Measurements from ENCODE around the gene ILRUN. TPM values are rescaled to one million over a fixed set of nuclear protein-coding genes. Genes with fewer than 3 reads are reported as not detected.
"Not testable (repeated sequence)": the region's sequence is repeated elsewhere in the genome, so short reads cannot be mapped to it uniquely, and the experiment has no call there.

ILRUN gene
- total RNA-seq (2014; rRNA removed; shearing (Covaris generic)) = 32.6 and 41.4 TPM in 2 replicates
- 8.4 and 8.5 TPM in 2 replicates for polyA plus RNA-seq (2016; fragmentation: Nextera tagmentation; extraction: Ambion mirVana)

DNA sequence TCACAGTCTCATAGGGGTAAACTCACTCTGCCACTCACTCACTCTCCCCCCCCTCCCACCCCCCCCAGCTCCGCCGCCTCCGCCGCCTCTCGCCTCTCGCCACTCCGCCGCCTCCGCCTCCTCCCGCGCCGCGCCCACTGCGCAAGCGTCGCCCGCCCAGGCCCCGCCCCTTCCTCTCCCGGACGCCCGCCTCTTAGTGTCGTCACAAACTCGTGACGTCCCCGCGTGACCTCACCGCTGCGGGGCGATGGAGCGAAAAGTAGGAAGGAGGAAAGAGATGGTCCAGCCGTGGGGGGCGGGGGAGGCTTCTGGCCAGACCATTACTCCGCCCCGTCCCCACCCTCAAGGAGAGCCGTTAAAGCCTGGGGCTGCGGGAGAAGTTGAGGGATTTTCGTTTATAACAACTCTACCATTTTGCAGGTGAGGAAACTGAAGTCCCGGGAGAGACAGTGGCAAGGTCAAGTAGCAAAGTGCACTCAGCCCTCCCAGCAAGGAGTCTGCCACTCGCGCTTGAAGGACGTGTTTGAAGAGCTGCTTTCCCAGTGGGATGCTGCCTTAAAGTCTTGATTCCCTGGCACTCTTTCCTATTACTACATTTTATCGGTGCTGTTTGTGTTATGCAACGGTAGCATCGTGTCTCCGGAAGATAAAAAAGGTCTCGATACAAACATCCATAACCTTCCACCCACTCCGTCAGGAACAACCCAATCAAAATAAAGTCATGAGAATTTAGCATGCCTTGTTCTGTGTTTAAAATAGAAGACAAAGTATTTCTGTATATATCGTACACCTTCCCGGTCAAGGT lies at the start of gene ILRUN:
TSS of gene ILRUN (minus strand) at position 29 of the 805 bp plus-strand sequence. CDS start 164 bp downstream, outside the sequence.
- H3K4me2 ChIP-seq (ENCODE audit: unreplicated experiment) = peak within 1 kb of the TSS; percentile 92
- DNase-seq = peak; percentile 98
- H3K4me3 ChIP-seq = peak within 1 kb of the TSS; percentile 99
- WGBS, 2 experiments (ENCODE audit: low coverage in 1 of 2, low lambda C conversion rate in 2 of 2, missing lambda C conversion rate in 2 of 2) = 4 to 7% methylated on average over 31 to 49 of the region's 49 CpGs
- no peaks in the 10 kb centered on the region for H3K9me3 ChIP-seq (ENCODE audit: low read depth)
- TF ChIP-seq EZH2phosphoT487 (IDR thresholded peaks at IDR 0.05; ENCODE audit: insufficient read depth, low read depth) (no peak), EZH2 (IDR thresholded peaks at IDR 0.05; ENCODE audit: insufficient read depth, poor library complexity, severe bottlenecking) (no peak)
- peak within 1 kb of the TSS; percentile 94 for H3K9ac ChIP-seq
- H3K9me2 ChIP-seq (ENCODE audit: insufficient read depth) = no peaks in the 10 kb centered on the region
- H3K27me3 ChIP-seq (replicated peaks; ENCODE audit: insufficient read depth) = no peaks in the 10 kb centered on the region
- H3K4me1 ChIP-seq (ENCODE audit: insufficient read depth) = peaks cover 17% of the 10 kb centered on the region
- no peaks in the 10 kb centered on the region for H4K20me1 ChIP-seq (ENCODE audit: insufficient read depth)
- H3K79me2 ChIP-seq (ENCODE audit: insufficient read depth) = peaks cover 46% of the 10 kb centered on the region
- in situ Hi-C loops (cut with MboI) = no loop called here
- H3K27ac ChIP-seq = peak within 1 kb of the TSS; percentile 68
- peak within 1 kb of the TSS; percentile 97 for H2AFZ ChIP-seq
- no peaks in the 10 kb centered on the region for H3F3A ChIP-seq (ENCODE audit: insufficient read depth)
- no peaks in the 10 kb centered on the region for H3K36me3 ChIP-seq (ENCODE audit: low read depth)

DNA sequence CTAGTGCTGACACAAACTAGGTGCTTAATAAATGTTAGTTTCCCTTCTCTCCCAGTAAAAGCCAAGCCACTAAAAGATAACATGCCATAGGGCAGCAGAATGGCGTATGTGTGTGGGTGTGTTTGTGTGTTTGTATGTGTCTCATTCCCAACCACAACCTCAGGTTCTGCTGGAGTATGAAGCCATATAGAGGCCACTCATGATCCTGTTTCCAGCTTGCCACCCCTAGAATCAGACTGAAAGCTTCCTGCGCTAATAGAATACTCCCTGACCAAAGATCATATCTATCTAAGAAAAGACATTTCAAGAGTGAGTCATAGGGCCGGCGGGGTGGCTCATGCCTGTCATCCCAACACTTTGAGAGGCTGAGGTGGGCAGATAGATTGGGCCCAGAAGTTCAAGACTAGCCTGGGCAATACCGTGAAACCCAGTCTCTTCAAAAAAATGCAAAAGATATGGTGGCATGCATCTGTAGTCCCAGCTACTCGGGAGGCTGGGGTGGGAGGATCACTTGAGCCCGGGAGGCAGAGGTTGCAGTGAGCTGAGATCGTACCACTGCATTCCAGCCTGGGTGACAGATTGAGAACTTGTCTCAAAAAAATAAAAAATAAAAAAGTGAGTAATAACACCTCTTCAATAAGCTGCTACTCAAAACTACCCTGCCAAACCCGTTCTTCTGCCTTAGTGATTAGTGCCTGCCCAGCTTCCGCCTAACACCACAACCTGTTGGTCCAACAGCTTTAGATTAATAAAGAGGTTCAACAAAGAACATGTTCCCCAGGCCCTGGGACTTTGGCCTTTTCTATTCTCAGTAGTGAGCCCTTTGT lies 48.9 kb upstream of the ILRUN start:
- Histone ChIP-seq H3K4me1 (ENCODE audit: insufficient read depth) (no peaks in the 10 kb centered on the region), H3K36me3 (ENCODE audit: low read depth) (no peaks in the 10 kb centered on the region), H3K4me2 (ENCODE audit: unreplicated experiment) (no peak overlapping the region), H4K20me1 (ENCODE audit: insufficient read depth) (no peaks in the 10 kb centered on the region), H3K9ac (no peak overlapping the region), H3K9me2 (ENCODE audit: insufficient read depth) (no peaks in the 10 kb centered on the region), H3K27ac (no peak overlapping the region), H3F3A (ENCODE audit: insufficient read depth) (peaks cover 5% of the 10 kb centered on the region; the same call in 1 of the 2 replicates), H2AFZ (no peak overlapping the region), H3K79me2 (ENCODE audit: insufficient read depth) (no peaks in the 10 kb centered on the region), H3K4me3 (no peak overlapping the region), H3K9me3 (ENCODE audit: low read depth) (no peaks in the 10 kb centered on the region), H3K27me3 (replicated peaks; ENCODE audit: insufficient read depth) (no peaks in the 10 kb centered on the region)
- DNase-seq = peak; percentile 55
- 66 to 74% methylated on average over 10 of the region's 10 CpGs for WGBS, 2 experiments (ENCODE audit: low coverage in 1 of 2, low lambda C conversion rate in 2 of 2, missing lambda C conversion rate in 2 of 2)
- TF ChIP-seq EZH2 (IDR thresholded peaks at IDR 0.05; ENCODE audit: insufficient read depth, poor library complexity, severe bottlenecking) (no peak), EZH2phosphoT487 (IDR thresholded peaks at IDR 0.05; ENCODE audit: insufficient read depth, low read depth) (no peak)
- in situ Hi-C loops (cut with MboI) = no loop called here

DNA sequence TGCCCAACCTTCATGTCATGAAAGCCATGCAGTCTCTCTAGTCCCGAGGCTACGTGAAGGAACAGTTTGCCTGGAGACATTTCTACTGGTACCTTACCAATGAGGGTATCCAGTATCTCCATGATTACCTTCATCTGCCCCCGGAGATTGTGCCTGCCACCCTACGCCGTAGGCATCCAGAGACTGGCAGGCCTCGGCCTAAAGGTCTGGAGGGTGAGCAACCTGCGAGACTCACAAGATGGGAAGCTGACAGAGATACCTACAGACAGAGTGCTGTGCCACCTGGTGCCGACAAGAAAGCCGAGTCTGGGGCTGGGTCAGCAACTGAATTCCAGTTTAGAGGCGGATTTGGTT lies 47.7 kb upstream of the ILRUN start:
- WGBS, 2 experiments (ENCODE audit: low coverage in 1 of 2, low lambda C conversion rate in 2 of 2, missing lambda C conversion rate in 2 of 2) = 81 to 85% methylated on average over 10 of the region's 10 CpGs

DNA sequence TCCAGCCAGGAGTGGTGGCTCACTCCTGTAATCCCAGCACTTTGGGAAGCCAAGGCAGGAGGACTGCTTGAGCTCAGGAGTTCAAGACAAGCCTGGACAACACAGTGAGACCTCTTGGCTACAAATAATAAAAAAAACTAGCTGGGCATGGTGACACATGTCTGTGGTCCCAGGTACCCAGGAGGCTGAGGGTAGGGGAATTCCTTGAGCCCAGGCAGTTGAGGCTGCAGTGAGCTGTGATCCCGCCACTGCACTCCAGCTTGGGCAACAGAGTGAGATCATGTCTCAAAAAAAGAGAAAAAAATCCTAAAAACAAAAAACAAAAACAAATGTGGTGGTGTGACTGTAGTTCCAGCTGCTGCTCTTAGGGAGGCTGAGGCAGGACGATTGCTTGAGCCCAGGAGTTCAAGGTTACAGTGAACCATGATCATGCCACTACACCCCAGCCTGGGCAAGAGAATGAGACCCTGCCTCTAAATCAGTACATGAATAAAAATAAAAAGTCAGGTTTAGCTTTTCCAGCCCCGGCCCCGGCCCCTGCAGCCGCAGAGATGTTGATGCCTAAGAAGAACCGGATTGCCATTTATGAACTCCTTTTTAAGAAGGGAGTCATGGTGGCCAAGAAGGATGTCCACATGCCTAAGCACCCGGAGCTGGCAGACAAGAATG lies 47.2 kb upstream of the ILRUN start:
- Histone ChIP-seq H3K27me3 (replicated peaks; ENCODE audit: insufficient read depth) (no peaks in the 10 kb centered on the region), H3K27ac (no peak overlapping the region), H3K79me2 (ENCODE audit: insufficient read depth) (no peaks in the 10 kb centered on the region), H3K9me2 (ENCODE audit: insufficient read depth) (no peaks in the 10 kb centered on the region), H4K20me1 (ENCODE audit: insufficient read depth) (no peaks in the 10 kb centered on the region), H3K4me2 (ENCODE audit: unreplicated experiment) (no peak overlapping the region), H3K36me3 (ENCODE audit: low read depth) (no peaks in the 10 kb centered on the region), H3F3A (ENCODE audit: insufficient read depth) (peaks cover 5% of the 10 kb centered on the region; the same call in 1 of the 2 replicates), H3K9me3 (ENCODE audit: low read depth) (no peaks in the 10 kb centered on the region), H3K4me3 (no peak overlapping the region), H2AFZ (no peak overlapping the region), H3K4me1 (ENCODE audit: insufficient read depth) (no peaks in the 10 kb centered on the region), H3K9ac (no peak overlapping the region)
- WGBS, 2 experiments (ENCODE audit: low coverage in 1 of 2, low lambda C conversion rate in 2 of 2, missing lambda C conversion rate in 2 of 2) = 77 to 78% methylated on average over 7 of the region's 7 CpGs
- in situ Hi-C loops (cut with MboI) = no loop called here
- DNase-seq = no peak
- TF ChIP-seq EZH2 (IDR thresholded peaks at IDR 0.05; ENCODE audit: insufficient read depth, poor library complexity, severe bottlenecking) = no peak
- no peak for TF ChIP-seq EZH2phosphoT487 (IDR thresholded peaks at IDR 0.05; ENCODE audit: insufficient read depth, low read depth)

More for the DNA sequence above, 47.7 kb upstream of the ILRUN start:
- H3K27me3 ChIP-seq (replicated peaks; ENCODE audit: insufficient read depth); in situ Hi-C loops (cut with MboI); H3K36me3 ChIP-seq (ENCODE audit: low read depth); H3K9ac ChIP-seq; H3K4me1 ChIP-seq (ENCODE audit: insufficient read depth); H3K4me2 ChIP-seq (ENCODE audit: unreplicated experiment); H3K79me2 ChIP-seq (ENCODE audit: insufficient read depth); H2AFZ ChIP-seq; DNase-seq; H4K20me1 ChIP-seq (ENCODE audit: insufficient read depth); H3K9me3 ChIP-seq (ENCODE audit: low read depth); H3K4me3 ChIP-seq; H3F3A ChIP-seq (ENCODE audit: insufficient read depth); H3K27ac ChIP-seq; H3K9me2 ChIP-seq (ENCODE audit: insufficient read depth): not testable (repeated sequence)

Data from GM23248 (cell line).